Measurements from ENCODE around the gene GLI1.
"Not testable (repeated sequence)": the region's sequence is repeated elsewhere in the genome, so short reads cannot be mapped to it uniquely, and the experiment has no call there.

The GLI1 gene

DNA sequence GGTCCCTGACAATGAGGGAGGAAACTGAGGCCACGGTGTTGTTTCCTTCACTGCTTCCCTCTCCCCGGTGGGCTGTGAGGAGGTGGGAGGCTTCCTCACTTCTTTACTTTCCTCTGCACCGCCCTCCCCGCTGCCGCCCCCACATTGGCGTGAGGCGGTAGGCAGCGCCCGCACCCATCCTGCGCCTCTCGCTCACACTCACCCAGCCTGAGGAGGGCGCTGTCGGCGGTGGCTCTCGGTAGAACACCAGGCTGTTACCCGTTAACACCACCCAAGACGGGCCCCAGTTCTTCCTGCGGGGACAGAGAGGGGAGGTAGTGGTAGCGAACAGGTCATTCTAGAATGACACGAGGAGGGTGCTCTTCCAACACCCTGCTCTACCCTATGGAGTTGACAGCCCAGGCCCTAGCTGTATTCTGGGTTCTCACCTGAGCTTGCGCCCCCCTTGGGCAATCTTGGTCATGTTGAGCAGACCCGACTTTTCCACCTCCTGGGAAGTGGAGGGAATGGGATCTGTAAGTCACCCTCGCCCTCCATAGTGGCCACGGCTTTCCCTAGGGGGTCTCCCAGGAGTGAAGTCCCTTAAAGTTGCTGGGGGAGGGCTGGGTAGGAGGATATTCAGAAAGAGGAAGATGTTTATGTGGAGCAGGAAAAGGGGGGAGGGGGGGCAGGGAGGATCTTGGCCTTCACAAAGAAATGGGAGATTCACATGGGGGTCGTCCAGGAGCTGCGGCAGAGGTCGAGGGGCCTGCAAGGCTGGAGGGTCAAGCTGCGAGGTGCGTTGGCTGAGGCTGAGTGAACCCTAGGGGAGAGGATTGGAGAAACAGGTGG lies 16.8 kb downstream of the GLI1 start:
- no peak for DNase-seq (ENCODE audit: low read depth)

DNA sequence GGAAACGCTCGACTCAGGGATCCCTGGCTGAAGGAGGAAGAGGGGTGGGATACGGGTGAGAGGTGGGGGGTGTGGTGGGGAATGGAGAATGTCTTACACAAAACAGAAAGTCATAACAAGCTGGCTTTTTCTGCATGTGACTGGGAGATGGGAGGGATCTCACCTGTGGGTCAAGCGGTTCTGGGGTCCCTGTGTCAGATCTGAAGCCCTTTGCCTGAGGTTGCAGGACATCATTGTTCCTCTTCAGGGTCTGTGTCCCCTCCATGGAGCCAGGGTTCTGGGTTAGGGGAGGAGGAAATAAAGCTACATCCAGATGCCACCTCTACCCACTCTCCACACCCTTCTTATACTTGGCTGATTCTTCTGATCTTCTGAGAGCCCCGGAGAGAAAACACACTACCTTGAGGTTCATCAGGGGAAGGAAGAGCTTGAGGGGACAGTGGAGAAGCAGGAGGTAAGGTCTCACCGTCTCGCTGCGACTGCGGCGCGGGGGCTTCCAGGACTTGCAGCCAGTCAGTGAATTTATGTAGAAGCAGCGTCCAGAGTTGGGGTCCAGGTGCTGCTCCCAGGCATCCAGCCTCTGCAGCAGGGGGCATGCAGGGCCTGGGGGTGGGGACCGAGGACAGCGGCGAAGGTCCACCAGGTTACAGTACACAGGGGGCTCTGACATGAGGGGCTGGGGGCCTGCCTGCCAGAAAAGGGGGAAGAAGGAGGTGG lies 17.6 kb downstream of the GLI1 start:
- DNase-seq (ENCODE audit: low read depth) = no peak

DNA sequence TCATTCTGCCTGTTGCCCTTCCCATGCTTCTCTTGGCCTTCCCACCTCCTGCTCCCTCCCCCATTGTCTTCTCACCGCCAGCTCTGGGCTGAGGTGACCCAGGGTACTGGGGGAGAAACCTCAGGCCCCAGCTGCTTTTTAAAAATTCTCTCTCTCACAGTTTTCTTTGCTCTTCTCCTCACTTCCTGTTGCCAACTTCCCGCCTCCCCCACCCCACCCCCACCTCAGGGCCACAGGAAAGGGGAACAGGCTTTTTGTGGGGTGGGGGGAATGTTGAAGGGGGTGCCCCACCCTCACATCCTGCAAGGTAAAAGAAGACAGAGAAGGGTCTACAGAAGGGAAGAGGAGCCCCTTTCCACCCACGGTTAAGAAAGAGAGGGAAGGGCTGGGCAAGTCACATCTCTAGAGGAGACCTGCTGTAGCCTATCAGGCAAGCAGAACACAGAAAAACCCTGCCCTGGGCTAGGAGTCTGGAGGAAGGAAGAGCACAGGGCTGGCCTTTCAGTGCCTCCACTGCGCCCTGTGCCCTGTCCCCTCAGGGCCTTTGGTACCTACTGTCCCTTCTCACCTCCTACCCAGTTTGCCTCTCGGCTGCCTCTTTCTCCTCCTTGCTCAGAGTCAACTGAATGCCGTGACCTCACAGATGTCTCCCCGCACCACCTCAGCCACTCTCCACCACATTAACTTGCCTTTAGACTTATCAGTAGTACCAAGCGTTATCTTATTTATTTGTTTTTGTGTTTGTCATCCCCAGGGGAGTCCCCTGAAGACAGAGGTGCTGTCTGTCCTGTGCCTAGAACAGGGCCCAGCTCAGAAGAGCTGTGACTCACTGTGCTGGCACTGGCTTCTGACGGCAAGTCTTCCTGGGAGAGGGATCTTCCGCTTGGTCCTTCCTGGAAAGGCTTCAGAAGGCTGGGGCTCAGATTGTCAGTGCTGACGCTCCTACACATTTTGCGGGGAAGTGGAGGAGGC lies 18.4 kb downstream of the GLI1 start:
- DNase-seq (ENCODE audit: low read depth) = no peak

DNA sequence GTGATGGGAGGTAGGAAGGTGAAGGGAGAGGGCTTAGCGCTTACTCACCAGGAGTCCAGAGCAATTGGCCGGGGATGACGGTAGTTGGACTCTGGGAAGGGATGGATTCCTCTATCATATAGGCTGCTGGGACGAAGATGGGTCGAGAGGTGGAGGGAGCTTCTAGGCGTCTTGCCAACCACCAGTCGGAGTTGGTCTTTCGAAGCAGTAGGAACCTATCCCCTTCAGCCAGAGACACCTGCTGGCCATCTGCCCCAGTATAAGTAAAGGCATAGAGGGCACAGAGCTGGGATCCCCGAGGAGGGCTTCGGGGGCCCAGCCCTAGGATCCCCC lies 19.4 kb downstream of the GLI1 start:
- DNase-seq (ENCODE audit: low read depth) = no peak

DNA sequence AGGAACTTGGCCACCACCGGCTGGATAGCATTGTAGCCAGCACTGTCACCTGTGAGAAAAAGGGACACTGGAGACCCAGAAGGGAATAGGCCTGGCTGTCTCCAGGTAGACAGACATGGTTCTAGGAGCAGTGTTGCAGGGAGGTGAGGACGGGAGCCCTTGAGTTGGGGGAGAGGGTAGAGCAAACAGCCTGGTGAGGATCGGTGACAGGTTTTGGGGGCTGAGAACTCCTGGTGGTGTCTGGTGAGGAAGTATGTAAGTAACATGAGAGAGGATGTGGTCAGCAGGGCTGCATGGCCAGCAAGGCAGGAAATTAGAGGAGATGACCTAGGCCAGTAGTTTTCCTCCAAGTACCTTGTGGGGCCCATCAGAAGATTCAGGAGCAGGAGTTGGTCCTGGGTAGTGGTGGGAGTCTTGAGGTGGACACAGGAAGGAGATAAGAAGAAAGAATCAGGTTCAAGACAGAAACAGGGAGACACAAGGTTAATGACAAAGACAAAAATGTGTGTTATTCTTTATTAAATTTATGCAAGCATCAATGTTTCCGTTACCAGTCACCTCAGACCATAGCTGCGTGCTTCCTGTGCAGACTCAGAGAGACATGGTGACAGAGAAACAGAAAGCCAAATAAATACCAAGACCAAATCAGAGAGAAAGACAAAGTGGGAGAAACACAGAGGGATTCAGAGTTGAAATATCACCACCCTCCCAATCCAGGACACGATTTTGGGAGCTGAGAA lies 20.0 kb downstream of the GLI1 start, which contains the start of gene ARHGAP9:
TSS of gene ARHGAP9 (minus strand) at position 491 of the 740 bp plus-strand sequence. CDS start at position 31, 460 bp downstream.
- DNase-seq (ENCODE audit: low read depth) = no peak

DNA sequence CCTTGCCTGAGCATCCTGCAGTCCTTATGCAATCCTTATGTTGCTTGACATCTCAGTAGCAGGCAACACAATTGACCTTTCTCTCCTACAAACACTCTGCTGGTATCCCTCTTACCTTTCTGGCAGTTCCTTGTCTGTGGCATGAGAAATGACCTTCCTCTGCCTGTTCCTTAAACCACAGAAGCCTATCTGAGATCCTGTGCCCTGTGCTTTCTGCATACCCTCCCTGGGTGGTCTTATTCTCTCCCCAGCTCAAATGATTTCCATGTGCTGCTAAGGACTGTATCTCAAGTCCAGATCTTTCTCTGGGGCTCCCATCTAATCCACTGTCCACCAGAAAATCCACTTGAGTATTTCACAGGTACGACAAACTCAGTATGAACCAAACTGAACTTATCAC lies 22.1 kb downstream of the GLI1 start:
- no peak for DNase-seq (ENCODE audit: low read depth)

DNA sequence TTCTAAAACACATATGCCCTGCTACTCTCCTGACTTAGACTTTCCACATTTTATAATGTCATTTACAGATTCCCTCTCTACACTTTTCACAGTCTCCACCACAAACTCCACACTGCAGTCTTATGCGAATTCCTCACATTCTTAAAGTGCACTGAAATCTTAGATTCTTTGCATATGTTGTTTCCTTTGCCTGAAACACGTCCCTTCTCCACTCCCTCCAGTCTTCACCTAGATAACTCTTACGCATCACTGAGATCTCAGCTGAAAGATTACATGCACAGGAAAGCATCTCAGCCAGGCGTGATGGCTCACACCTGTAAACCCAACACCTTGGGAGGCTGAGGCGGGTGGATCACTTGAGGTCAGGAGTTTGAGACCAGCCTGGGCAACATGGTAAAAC lies 23.9 kb downstream of the GLI1 start:
- DNase-seq (ENCODE audit: low read depth) = peak; percentile 68

DNA sequence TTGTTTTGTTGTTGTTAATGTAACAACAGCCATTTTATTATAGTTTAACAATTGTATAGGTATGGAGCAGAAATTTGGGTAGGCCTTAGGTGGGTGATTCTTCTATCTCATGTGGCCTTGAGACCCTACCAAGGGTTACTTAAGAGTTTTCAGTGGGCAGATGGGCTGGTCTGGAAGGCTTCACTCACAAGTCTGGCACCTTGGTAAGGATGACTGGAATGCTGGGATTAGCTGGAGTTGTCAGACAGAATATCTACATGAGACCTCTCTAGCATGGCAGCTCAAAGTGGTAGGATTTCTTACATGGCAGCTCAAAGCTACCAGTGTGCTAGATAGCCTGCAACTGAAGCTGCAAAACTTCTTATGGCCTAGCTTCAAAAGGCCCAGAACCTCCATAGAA lies 26.1 kb downstream of the GLI1 start:
- DNase-seq (ENCODE audit: low read depth) = no peak

DNA sequence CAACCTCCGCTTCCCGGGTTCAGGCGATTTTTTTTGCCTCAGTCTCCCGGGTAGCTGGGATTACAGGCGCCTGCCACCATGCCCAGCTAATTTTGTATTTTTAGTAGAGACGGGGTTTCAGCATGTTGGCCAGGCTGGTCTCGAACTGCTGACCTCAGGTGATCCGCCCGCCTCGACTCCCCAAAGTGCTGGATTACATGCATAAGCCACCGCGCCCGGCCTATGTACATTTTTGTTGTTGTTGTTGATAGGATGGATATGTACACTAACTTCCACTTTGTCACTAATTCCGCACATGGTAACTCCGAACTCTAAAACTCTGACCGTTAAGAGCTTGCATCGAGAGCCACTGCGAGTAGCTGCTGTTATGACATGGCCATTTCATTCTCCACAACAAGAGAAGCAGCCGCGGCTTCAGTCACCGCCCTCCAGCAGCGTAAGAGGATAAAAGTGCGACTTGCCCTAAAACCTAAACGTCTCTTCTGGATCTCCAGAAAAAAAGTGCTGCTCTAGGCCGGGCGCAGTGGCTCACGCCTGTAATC lies 27.5 kb downstream of the GLI1 start:
- DNase-seq (ENCODE audit: low read depth) = no peak

DNA sequence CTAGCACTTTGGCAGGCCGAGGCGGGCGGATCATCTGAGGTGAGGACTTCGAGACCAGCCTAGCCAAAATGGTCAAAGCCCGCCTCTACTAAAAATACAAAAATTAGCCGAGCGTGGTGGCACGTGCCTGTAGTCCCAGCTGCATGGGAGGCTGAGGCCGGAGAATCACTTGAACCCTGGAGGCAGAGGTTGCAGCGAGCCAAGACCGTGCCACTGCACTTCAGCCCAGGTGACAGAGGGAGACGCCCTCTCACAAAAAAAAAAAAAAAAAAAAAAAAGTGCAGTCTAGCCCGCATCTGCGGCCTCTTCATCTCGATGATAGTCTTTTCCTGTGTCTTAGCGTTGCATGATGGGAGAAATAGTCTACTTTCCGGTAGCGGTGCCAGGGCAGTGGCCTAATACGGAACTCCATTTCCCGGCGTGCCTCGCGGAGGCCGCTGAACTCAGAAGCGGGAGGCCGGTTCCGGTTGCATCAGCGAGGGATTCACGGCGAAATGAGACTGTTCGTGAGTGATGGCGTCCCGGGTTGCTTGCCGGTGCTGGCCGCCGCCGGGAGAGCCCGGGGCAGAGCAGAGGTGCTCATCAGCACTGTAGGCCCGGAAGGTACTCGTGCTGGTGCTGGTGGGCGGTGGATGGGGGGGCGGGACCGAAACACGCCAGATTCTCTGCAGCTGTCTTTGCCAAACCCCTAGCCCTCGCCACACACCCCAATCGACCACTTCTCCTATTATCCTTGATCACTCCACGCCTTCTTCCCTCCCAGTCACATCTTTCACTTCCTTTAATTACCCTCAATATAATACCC lies 28.2 kb downstream of the GLI1 start, which contains the start of gene MARS1:
TSS of gene MARS1 (plus strand) at position 472 of the 805 bp plus-strand sequence. CDS start at position 495, 23 bp downstream.
- DNase-seq (ENCODE audit: low read depth) = peak; percentile 78

DNA sequence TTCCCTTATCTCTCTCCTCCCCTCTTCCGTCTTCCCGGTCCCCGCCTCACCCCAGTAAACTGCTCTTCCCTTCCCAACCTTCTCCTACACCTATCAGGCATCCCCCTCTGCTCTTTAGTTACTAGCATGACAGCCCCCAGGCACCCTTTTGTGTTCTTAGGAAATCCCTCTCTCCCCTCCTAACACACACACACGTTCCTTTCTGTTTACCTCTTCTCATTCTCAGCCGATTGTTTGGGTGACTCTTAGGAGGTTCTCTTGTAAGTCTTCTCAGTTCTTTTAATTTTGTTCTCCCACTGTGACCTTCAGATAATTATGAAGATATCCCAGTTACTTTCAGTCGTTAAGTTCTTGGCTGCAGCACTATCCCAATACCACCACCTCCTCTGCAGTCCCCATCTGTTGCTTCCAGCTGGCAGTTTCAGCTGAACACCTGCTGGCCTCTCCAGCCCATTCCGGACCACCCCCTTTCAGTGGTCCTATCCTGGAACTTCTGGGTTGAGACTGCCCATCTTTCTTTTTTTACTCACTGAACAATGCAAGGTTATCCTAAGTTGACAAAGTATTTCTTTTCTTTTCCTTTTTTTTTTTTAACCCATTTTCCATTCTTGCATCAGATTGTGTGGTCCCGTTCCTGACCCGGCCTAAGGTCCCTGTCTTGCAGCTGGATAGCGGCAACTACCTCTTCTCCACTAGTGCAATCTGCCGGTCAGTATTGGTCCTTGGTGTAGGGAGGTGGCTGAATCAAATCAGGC lies 29.0 kb downstream of the GLI1 start:
- no peak for DNase-seq (ENCODE audit: low read depth)

DNA sequence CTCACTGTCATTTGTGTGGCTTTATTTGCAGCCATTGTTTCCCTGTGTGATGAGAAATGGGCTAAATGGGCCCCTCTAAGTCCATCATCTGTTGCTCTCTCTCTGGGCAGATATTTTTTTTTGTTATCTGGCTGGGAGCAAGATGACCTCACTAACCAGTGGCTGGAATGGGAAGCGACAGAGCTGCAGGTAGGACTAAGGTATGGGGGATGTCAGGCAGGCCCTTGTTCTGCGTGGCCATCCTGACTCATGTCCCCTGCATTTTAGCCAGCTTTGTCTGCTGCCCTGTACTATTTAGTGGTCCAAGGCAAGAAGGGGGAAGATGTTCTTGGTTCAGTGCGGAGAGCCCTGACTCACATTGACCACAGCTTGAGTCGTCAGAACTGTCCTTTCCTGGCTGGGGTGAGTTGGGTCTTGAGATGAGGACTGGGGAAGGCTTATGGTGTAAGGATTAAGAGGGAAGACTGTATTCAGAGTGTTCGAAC lies 29.6 kb downstream of the GLI1 start:
- DNase-seq (ENCODE audit: low read depth) = peak; percentile 24

DNA sequence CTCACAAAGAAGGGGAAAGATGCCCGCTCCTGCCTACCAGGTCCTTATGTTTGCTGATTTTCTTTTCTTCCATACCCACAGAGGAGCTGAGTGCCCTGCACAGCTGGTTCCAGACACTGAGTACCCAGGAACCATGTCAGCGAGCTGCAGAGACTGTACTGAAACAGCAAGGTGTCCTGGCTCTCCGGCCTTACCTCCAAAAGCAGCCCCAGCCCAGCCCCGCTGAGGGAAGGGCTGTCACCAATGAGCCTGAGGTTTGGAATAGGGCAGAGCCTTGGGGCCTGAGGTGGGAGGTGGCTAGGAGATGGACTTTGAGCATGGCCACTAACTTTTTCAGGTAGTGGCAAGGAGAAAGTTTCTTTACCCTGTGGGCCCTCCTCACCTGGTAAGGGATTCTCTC lies 30.5 kb downstream of the GLI1 start:
- DNase-seq (ENCODE audit: low read depth) = no peak

DNA sequence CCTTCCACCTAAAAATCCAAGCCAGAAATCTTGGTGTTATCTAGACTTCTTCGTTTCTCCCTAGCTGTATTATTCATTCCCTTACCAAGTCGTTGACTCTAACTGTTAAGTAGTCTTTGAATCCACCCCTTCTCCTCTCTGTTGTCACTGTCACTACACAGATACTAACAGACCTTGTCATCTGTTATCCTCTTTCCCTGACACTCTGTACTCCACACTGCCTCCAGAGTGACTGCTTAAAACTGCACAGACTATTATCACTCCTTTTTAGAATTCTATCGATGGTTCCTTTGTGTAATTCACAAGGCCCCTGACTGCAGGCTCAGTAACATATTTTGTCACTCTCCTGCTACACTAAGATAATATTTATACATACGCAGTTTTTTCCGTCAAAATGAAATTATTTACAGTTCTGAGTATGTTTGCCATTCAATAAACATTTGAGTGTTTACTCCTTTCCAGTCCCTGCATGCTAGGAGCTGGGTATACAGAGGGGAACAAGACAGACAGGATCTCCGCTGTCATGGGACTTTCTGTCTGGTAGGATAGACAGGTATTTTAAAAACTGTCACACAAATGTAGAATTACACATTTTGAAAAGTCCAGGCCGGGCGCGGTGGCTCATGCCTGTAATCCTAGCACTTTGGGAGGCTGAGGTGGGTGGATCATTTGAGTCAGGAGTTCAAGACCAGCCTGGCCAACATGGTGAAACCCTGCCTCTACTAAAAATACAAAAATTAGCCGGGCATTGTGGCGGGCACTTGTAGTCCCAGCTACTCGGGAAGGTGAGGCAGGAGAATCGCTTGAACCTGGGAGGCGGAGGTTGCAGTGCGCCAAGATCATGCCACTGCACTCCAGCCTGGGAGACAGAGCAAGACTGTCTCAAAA lies 32.1 kb downstream of the GLI1 start:
- no peak for DNase-seq (ENCODE audit: low read depth)

DNA sequence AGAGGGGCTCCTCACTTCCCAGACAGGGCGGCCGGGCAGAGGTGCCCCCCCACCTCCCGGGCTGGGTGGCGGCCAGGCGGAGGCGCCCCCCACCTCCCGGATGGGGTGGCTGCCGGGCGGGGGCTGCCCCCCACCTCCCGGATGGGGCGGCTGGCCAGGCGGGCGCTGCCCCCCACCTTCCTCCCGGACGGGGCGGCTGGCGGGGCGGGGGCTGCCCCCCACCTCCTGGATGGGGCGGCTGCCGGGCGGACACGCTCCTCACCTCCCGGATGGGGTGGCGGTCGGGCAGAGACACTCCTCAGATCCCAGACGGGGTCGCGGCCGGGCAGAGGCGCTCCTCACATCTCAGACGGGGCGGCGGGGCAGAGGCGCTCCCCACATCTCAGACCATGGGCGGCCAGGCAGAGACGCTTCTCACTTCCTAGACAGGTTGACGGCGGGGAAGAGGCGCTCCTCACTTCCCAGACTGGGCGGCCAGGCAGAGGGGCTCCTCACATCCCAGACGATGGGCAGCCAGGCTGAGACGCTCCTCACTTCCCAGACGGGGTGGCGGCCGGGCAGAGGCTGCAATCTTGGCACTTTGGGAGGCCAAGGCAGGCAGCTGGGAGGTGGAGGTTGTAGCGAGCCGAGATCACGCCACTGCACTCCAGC lies 35.6 kb downstream of the GLI1 start:
- not testable (repeated sequence) for DNase-seq (ENCODE audit: low read depth)

DNA sequence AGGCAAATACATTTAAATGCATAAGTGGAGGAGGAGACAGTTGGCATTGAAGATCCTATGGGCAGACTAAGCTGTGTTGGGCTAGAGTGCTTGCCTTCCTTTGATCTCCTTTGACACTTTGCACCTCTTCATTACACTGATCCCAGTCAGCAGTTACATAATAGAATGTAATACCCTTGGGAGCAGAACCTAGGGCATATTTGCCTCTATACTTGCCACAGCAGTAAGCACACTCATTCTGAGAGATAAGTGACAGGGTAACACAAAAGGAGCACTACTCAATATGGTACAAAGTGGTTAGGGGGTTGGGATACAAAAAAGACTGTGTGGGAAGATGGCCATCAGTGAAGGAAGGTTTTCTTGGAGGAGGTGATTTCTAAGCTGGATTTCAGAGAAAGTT lies 37.2 kb downstream of the GLI1 start:
- no peak for DNase-seq (ENCODE audit: low read depth)

DNA sequence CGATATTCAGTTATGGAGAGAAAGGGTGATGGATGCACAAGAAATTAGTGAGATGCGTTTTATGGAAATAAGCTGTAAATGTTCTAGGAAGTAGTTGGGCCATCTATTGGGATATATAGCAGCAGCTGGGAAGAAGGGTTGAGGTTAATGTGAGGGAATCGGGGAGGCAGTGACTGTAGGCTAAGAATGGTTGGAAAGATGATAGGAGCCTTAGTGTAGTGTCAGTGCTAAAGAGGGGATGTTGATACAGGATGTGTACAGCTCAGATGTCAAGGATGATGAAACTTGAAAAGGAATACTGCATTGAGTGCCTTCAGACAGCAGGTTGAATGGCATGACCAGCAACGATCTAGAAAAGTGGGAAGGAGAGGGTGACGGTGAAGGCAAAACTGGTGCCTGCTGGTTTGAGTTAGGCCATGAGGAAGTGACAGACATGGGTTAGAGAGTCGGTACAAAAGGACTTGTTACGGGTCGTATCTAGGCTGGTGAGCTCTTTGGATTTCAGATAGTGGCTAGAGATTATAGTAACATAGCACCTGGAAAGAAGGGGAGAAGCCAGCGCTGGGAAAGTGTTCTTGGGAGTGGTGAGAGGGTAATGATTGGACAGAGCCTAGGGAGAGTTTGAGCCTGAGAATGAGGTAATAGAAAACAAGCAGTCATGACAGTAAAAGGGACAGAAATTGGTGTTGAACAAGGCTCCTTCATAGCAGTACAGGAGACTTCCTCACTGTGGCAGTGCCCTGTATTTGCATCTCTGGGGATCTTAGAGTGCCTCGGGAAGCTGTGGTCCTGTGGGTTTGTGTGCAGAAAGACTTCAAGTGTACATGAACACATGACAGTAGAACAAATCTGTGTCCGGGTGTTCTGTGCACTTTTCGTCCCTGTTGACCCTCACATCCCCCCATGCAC lies 37.9 kb downstream of the GLI1 start:
- no peak for DNase-seq (ENCODE audit: low read depth)
